ENCODE data around the gene PIK3AP1.

Gene PIK3AP1

DNA sequence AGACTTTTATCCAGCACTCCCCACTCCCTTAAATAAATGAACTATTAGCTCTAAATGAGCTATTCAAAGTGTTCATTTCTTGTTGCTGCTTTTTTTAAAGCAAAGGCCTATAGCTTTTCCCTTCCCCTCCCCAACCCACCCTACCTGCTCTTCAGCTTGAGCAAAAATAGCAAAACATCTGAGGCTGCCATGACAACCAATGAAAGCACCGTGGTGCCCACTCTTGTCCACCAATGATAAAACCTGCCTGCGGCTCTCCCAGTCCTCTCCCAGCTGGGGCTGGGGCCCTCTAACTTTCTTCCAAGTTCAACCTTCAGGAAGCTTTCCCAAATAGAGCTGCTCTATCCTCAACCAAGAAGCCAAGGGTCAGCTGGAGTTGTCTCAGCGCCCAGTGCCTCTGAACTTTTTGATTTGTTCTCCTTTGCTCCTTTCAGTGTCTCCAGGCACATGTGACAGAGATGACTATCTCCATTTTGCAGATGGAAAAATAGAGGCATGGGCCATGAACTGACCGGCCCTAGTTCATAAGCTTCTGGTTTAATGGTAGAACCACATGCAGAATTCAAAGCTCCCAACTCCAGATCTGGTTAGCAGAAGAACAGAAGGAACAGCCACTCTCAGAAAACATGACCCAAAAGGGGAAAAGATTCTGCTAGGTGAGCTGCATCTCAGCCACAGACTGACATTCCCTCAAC lies 47.7 kb downstream of the PIK3AP1 start:
- DNase-seq: no peak

DNA sequence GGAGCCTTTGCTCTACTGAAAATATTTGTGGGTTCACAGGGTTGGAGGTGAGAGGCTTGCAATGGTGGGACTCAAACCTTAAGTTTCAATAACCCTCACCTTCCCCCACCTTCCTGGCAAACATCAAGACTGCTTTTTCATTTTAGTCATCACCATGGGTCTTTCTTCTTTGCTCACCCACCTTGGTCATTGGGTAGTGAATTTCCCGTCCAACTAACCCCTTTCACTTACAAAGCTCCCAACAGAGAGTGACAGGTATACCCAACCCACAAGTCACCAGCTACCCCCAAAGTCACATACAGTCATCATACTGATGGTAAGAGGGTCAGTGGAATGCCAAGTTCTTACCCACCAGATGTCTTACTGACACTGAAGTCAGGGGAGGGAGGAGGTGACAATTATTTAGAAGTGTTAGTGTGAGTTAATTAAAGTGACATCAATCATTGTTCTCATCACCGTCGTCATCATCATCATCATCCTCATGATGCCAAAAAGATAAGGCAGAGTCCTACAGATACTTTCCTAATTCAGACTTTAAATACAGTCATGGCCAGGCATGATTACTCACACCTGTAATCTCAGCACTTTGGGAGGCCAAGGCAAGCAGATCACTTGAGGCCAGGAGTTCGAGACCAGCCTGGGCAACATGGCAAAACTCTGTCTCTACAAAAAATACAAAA lies 49.0 kb downstream of the PIK3AP1 start:
- no peak for DNase-seq

DNA sequence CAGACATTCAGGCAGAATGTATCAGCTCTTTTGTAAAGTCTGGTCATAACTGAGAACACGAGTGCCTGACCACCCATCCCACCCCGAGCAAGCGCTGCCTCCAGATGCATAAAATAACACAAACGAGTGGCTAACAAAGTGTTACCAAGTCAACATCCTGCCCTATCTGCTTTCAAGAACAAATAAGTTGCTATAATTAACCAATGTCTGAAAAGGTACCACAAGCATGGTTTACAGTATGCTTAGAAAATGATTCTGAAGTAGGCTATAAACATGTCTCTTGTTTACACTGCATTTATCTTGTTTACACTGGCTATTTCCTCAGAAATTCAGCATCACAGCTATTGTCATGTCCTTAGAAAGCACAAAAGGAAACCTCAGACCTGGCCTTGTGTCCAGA lies 49.5 kb downstream of the PIK3AP1 start:
- no peak for DNase-seq

DNA sequence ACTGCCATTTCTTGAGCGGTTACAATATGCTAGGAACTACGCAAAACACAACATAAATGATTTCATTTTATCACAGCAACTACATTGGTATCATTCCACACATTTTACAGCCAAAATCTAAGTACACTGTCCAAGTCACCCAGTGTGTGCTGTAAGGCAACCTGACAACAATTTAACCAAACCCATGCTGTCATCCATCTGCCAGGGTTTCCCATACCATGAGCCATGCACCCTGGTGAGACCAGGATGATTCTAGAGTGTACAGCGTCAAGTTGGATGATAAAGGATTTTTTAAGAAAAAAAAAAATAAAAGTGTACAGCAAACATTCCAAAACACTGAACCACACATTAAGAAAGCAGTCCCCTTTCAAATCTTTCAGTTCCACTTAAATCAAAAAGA lies 52.9 kb downstream of the PIK3AP1 start:
- no peak for DNase-seq

DNA sequence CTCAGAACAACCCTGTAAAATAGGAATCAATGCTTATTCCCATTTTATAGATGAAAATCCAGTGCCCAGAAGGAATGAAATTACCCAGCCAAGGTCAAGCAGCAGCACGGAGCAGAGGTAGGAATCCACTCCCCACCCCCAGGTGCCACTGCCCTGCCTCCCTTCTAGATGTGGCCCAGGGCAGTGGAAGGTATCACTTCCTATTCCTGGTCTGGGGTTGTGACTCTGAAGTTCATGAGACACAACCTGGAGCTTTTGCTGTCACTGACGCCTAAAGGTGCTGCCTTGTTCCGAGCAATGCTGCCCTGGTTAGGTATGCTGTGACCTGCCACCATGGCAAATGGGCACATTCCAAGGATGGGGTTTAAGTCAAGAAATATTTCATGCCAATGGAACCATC lies 53.6 kb downstream of the PIK3AP1 start:
- no peak for DNase-seq

DNA sequence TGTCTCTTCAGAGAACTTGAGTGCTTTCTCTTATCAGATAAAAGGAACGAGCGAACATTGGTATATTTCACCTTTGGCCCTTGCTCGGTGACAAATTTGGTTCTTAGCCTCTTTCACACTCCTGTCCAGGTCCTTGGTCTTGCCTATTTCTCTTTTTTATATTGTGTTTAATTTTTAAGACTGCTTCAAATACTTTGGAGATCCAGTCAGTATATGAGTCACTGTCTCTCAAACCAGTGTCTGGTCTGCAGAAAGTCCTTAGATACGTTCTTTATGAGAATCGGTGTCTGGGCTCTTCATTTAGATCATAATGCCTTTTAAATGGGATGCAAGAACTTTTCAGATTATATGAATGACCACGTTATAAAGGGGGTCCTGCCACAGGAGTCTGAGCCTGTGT lies 55.0 kb downstream of the PIK3AP1 start:
- DNase-seq: no peak

DNA sequence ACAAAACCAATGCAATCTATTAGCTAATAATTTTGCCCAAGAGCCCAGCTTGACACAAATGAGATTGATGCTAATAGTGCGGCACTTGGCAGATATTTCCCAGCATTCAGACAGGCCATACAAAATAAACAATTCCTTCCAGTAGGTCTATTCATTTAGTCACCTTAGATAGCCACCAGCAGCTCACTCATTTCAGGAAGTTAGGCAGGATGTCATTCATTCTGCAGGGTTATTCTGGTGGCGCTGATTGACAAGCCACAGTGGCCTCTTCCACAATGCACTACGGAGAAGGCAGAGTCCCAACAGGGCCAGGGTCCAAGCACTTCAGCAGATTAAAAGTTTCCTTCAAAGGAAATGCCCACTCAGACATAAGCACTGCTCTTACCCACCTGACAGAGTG lies 55.8 kb downstream of the PIK3AP1 start:
- peak in 3 of 4 experiments; percentile 47 to 53 (median 51) for DNase-seq

DNA sequence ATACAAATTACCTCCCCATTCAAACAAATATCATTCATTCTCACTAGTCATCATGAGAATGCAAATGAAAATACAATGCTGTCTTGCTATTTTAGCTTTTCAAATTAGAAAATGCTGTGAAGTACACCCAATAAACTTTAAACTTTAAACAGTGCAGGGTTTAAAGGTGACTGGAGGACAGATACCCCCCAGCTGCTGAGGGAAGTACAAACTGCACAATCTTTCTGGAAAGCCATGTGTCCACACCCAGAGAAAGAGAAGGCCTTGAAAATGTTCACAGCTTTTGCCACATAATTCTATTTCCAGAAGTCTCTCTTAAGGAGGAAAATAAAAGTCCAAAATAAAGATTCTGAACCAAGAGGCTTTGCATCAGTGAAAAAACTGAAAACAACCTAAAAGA lies 56.5 kb downstream of the PIK3AP1 start:
- no peak for DNase-seq

DNA sequence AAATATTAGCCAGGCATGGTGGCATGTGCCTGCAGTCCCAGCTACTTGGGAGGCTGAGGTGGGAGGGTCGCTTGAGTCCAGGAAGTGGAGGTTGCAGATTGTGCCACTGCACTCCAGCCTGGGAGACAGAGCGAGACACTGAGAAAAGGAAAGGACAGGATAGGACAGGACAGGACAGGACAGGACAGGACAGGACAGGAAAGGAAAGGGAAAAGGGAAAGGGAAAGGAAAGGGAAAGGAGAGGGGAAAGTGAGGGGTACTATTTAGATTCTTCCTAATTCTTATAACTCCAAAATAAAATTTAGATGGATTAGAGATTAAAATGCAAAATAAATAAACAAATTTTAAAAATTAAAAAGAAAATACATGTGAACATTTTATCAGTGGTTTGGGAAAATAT lies 58.7 kb downstream of the PIK3AP1 start:
- DNase-seq: no peak

DNA sequence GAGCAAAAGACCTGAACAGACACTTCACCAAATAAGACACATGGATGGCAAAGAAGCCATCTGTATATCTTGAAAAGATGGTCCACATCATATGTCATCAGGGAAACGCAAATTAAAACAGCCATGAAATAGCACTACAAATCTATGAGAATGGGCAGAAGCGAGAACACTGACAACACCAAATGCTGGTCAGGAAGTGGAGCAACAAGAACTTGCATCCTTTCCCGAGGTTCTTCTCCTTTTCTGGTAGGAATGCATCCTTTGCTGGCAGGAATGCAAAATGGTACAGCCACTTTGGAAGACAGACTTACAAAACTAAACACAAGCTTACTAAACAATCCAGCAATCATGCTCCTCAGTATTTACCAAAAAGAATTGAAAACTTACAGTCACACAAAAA lies 60.0 kb downstream of the PIK3AP1 start:
- DNase-seq: peak; percentile 43 to 65 (median 61)

DNA sequence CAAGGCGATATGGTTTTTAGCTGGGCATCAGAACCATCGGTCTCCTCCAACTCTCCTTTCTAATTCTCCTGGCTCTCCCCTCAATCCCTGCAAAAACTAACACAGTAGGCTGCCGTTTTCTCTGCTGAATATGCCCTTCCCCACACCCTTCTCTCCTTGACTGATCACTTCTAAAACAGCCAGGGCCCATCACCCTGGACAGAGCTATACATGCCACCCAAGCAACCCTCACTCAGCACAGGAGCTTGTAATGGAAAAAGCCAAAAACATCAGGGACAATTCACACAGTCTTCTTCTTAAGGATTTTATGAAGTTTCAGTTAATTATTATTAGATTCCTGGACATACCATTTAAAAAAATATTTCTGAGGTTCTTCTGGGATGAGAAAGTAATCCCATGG lies 61.5 kb downstream of the PIK3AP1 start:
- no peak for DNase-seq

DNA sequence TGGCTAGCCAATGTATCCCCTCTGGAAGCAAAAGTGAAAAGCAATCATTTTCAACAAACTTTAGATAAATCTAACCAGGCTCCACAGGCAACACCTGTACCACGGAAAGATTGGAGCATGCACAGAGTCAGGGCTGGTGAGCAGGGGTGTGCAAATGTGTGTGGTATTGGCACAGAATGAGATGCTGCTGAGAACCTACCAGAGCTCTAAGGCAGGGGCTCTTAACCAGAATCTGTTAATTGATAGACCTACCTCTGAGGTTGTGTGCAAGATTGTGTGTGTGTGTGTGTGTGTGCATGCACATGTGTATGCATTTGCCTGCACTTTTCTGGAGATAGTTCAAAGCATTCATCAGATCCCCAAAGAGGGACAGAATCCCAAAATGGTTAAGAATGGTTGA lies 62.9 kb downstream of the PIK3AP1 start:
- DNase-seq: no peak

DNA sequence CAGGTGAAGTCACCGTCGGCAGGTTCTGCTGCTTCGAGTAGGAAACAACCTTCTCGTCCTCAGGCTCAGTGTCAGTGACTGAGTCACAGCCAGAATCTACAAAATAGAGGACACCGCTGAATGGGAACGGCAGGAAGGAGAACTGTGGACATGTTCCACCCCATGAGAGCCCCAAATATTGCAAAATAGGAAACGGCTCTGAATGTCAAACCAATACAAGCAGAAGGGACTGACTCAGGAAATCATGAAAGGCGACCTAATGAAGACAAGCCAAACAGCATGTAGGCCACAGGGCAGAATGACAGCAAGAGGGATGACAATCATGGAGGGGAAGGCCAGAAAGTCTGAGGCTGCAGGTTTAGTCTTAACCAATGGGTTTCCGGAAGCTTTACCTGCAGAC lies 63.5 kb downstream of the PIK3AP1 start:
- DNase-seq: peak; percentile 76 to 93 (median 83)

DNA sequence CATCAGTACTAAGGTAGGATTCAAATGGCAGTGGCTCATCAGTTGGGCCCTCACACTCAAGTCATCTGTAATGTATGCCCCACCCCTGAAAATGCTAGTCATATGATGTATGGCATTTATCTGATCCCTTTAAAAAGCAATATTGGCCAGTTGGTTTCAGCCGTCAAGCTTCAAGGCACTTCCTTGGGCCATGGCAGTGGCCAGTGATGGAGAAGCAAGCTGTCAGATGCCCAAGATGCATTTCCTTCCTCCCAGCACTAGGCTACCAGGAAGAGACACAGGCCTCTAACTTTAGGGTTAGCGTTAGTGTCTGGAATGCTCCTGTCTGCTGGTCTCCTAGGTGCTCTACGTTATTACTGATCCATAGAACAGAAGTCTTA lies 64.1 kb downstream of the PIK3AP1 start:
- DNase-seq: peak; percentile 61 to 75 (median 70)

DNA sequence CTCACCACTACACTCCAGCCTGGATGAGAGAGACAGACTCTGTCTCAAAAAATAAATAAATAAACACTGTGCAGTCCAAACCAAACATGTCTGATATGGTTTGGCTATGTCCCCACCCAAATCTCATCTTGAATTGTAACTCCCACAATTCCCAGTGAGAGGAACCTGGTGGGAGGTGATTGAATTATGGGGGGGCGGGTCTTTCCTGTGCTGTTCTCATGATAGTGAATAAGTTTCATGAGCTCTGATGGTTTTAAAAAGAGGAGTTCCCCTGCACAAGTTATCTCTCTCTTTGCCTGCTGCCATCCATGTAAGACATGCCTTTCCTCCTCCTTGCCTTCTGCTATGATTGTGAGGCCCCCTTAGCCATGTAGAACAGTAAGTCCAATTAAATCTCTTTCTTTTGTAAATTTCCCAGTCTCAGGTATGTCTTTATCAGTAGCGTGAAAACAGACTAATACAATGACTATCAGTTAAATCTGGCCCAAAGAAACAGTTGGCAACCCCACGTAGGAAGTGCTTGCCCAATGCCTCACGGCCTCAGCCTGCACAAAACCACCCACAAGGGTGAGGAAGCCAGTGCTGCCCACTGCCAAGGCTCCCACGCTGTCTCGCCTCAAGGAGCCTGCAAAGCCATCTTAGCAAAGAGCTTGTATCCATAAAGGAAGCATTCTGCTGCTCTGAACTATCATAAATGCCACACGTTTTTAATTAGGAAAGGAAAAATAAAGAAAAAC lies 64.7 kb downstream of the PIK3AP1 start:
- DNase-seq: peak; percentile 62 to 86 (median 84)

DNA sequence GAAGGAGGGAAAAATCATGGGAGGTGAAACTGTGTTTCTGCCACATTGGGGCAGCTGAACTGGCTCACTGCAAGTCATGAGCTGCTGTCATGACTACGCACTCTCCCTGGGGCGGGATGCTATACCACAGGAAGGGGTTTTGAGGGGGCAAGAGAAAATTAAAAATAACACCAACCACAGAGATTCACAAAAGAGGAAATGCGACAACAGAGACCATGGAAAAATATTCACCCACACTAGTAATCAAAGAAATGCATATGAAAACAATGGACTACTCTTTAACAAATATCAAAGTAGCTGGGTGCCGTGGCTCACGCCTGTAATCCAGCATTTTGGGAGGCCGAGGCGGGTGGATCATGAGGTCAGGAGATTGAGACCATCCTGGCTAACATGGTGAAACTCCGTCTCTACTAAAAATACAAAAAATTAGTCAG lies 68.3 kb downstream of the PIK3AP1 start:
- peak; percentile 83 to 94 (median 90) for DNase-seq

DNA sequence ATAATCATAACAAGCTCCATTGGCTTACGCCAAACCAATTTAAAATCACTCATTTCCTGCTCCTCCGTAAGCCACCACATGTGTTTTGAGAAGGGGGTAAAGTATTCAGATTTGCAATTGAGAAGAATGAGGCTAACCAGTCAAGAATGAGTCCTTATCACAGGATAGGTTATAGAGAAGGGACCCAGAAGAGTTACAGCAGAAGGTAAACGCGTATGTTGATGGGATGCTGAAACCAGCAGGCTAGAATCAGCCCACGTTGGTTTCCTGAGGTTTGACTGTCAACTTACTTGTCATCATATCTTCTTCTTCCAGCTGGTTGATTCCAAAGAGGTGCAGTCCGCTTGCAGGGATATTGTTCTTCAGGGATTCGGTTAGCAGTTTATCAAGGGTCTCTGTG lies 69.4 kb downstream of the PIK3AP1 start:
- DNase-seq: peak in 1 of 4 experiments; percentile 33

DNA sequence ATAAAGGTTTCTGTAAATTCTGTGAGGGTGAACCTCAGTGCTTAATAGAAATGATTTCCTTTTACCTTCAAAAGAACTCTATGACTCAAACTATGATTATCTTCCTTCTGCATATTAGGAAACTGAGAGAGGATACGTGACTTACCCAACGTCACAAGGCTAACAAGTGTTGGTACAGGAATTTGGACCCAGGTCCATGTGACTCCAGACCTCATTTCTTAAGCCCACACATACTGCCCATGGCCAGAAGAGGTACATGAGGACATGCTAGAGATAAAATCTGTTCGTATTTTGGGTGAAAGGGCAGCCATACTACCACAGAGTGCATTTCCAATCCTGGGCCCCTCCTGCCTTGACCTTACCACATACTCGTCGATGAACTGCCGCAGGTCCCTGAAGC lies 72.0 kb downstream of the PIK3AP1 start:
- DNase-seq: peak; percentile 64 to 89 (median 75)

DNA sequence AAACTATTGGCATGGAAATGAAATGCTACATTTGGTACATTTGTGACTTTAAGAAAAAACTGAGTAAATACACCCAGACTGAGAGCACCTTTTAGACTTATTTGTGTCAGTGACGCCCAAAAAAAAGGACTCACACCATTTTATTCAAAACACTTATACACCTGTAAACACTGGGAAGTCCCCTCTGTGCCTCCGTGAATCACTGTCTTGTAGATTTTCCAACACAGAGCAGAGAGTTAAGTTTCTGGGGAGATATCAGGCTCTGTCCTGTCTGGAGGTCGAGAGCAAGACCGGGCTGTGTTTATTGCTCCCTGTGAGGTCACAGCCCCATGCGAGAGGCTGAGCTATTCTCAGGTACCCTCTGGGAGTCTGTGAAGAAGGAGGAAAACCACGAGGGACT lies 72.8 kb downstream of the PIK3AP1 start:
- no peak for DNase-seq

DNA sequence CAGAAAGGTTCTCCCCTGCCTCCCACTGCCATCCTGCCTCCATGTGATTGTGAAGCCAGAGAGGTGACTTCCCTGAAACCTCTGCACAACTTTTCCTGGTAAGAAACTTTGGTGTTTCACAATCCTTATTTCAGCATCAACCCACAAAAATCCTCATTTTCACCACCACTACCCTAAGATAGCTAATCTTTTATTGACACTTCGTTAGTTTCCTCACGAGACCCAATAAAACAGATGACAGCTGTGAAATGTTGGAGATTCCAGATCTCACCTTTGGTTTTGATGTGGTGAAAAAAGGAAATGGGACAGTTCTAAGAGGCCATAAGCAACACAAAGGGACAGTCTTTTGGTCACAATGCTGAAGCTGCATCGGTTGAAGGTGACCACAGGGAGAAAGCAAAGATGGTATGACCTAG lies 73.6 kb downstream of the PIK3AP1 start:
- DNase-seq: peak; percentile 54 to 78 (median 70)

DNA sequence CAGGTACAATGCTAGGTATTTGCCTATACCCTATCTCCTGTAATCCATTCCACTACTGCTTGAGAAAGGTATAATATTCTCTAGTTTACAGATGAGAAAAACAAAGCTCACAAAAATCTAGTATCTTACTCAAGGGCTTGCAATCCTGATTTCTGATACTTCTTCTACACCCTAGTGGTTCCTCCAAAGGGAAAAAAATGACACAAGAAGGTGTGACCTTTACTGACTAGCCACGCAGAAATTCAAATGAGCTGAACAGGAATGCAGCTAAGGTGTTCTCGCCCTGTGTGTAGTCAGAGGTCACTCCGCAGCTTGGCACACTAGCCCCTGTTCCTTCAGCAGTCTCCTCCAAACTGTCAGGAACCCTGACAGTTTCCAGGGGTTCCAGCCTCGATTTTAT lies 74.0 kb downstream of the PIK3AP1 start:
- DNase-seq: peak in 2 of 4 experiments; percentile 41 to 46

DNA sequence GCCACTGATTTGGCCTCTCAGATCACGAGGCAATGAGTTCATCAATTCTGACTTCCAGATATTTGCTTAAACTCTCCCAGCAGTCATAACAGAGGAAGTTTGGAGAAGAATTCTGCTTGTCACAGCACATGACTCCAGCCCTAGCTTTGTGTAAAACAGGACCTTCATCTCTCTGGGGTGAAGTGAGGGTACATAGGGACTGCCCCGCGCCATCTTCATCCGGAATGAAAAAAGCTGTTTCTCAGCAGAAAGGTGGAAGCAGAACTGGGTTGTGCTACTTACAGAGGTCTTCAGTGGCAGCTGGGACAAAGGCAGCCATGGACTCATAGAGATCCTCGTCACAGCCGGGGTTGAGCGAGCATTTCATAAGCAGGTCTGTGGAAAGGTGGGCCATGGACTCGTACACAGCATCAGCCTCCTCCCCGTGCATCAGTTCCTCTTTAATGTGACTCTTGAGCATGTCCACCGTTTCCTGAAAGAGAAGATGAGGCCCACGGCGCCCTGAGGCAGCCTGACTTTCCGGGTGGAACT lies 75.1 kb downstream of the PIK3AP1 start:
- peak; percentile 92 to 98 (median 94) for DNase-seq

DNA sequence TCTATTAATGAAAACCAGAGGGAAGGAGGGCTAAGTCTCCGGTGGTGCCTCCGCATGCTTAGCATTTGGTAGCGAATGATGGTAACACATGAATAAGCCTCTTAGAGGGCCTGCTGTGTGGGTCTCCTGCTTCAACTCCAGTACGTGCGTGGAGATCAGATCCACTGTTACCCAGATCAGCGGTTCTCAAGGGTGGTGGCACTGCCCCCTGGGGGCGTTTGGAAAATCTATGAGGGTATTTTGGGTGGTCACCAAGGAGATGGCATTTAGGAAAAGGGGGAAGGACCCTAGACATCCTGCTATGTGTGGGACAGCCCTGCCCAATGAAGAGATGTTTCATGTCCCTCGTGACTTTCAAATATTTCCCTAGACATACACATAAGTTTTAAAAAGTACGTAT lies 76.4 kb downstream of the PIK3AP1 start:
- no peak for DNase-seq

Data from suppressor macrophage (primary cell).